ENCODE results near the gene LIMD2. TPM values are rescaled to one million over a fixed set of nuclear protein-coding genes. Genes with fewer than 3 reads are reported as not detected.
A peak's percentile ranks its signal among the peaks of the same experiment; 100 is the strongest.
"Not testable (repeated sequence)": the region's sequence is repeated elsewhere in the genome, so short reads cannot be mapped to it uniquely, and the experiment has no call there.

Gene LIMD2
- total RNA-seq, 1 experiment from 2014 or later, result 8.0 TPM

DNA sequence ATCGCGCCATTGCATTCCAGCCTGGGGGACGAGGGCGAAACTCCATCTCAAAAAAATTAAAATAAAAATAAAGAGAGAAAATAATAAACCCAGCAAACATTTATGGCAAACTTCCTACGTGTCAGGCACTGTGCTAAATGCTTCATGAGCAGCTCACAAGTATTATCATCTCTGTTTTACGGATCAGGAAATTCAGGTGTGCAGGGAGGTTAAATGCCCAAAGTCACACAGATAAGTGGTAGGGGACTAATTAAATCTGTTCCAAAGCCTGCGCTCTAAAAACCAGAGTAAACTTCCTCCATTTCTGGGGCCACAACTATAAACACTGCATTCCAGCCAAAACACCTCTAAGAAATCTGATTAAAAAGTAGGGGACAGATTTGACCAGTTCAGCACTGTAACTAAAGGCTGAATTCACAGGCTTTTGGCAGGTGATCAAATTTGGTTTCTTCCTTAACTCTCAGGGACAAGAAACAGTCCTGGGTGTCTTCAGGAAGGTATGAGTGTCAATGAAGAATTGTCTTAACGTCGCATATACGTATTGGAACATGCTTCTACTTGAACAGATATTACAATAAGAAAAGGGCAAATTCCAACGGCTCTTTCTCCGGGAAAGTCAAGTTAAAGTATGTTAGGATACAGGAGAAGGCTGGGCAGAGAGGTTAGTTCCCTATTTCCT, 40.7 kb upstream of the LIMD2 start:
- Mint-ChIP-seq H3K27me3 (ENCODE audit: unreplicated experiment) (no peaks in the 10 kb centered on the region), H3K27ac (ENCODE audit: unreplicated experiment) (peak overlapping the region; percentile 58), H3K4me3 (ENCODE audit: low read depth, unreplicated experiment) (peak overlapping the region; percentile 84), H3K36me3 (ENCODE audit: insufficient read depth, unreplicated experiment) (peaks cover 21% of the 10 kb centered on the region), H3K4me1 (ENCODE audit: low read depth, unreplicated experiment) (no peaks in the 10 kb centered on the region), H3K9me3 (ENCODE audit: low read depth, unreplicated experiment) (no peaks in the 10 kb centered on the region)
- CTCF ChIA-PET, result interaction anchor here (0.5 kb wide), 1 partner anchor 1007 kb away, joined by 5 read pairs; no protein-coding TSS in a partner anchor
- no peak for DNase-seq
- intact Hi-C loops (cut with micrococcal nuclease; ENCODE audit: unreplicated experiment), result loop anchor here (10.0 kb wide), 1 partner anchor 116 kb away; the partner anchor contains the start of gene MAP3K3
- TF ChIP-seq, protein P1, sequence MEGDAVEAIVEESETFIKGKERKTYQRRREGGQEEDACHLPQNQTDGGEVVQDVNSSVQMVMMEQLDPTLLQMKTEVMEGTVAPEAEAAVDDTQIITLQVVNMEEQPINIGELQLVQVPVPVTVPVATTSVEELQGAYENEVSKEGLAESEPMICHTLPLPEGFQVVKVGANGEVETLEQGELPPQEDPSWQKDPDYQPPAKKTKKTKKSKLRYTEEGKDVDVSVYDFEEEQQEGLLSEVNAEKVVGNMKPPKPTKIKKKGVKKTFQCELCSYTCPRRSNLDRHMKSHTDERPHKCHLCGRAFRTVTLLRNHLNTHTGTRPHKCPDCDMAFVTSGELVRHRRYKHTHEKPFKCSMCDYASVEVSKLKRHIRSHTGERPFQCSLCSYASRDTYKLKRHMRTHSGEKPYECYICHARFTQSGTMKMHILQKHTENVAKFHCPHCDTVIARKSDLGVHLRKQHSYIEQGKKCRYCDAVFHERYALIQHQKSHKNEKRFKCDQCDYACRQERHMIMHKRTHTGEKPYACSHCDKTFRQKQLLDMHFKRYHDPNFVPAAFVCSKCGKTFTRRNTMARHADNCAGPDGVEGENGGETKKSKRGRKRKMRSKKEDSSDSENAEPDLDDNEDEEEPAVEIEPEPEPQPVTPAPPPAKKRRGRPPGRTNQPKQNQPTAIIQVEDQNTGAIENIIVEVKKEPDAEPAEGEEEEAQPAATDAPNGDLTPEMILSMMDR (IDR thresholded peaks at IDR 0.05; ENCODE audit: unreplicated experiment), result no peak
- TSS peak; percentile 71 for BruUV-seq (replicated peaks)

DNA sequence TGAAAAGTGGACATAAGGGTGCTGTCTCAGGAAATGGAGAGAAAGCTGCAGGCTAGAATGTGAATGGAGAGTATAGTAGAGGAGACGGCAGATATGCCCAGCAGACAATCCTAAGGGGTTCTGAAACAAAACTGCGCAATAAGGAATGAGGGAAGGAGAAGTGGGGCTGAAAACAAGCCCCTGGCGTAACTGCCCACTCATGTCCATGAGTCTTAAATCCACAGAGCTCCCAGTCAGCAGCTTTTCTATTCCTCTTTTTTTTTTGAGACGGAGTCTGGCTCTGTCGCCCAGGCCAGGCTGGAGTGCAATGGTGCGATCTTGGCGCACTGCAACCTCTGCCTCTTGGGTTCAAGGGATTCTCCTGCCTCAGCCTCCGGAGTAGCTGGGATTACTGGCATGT, 35.8 kb upstream of the LIMD2 start:
- no peak overlapping the region for H3K27ac Mint-ChIP-seq (ENCODE audit: unreplicated experiment)
- no peaks in the 10 kb centered on the region for H3K4me1 Mint-ChIP-seq (ENCODE audit: low read depth, unreplicated experiment)
- no peak overlapping the region for H3K4me3 Mint-ChIP-seq (ENCODE audit: low read depth, unreplicated experiment)
- no peaks in the 10 kb centered on the region for H3K9me3 Mint-ChIP-seq (ENCODE audit: low read depth, unreplicated experiment)
- no peaks in the 10 kb centered on the region for H3K27me3 Mint-ChIP-seq (ENCODE audit: unreplicated experiment)
- DNase-seq, result no peak
- BruUV-seq (replicated peaks), result no TSS peak
- intact Hi-C loops (cut with micrococcal nuclease; ENCODE audit: unreplicated experiment), result no loop called here
- H3K36me3 Mint-ChIP-seq (ENCODE audit: insufficient read depth, unreplicated experiment), result peaks cover 1% of the 10 kb centered on the region
- TF ChIP-seq, protein P1 (IDR thresholded peaks at IDR 0.05; ENCODE audit: unreplicated experiment), result no peak
- CTCF ChIA-PET, result no interaction called here

DNA sequence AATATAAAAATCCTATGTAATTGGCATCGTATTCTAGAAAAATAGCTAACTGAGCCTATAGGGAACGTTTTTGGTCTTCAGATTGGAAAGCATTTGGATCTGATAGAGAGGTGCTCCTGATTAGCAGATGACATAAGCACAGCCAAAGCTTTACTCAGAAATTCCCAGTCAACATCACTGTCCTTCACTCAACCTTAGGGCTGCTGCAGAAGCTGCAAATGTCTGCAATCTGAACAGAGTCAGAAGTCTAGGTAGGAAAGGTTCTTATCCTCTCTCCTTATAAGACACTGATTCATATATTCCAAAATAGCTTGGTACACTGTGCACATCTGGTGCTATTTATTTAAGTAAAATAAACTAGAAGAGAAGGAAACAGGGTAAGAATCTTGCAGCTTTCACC, 22.5 kb upstream of the LIMD2 start:
- DNase-seq, result no peak
- intact Hi-C loops (cut with micrococcal nuclease; ENCODE audit: unreplicated experiment), result no loop called here
- CTCF ChIA-PET, result no interaction called here

DNA sequence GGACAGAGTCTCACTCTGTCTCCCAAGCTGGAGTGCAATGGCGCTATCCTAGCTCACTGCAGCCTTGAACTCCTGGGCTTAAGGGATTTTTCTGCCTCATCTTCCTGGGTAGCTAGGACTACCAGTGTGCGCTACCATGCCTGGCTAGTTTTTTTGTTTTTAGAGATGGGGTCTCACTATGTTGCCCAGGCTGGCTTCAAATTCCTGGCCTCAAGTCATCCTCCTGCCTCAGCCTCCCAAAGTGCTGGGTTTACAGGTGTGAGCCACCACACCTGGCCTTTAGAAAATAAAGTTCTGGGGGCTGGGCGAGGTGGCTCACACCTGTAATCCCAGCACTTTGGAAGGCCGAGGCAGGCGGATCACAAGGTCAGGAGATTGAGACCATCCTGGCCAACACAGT, 20.3 kb upstream of the LIMD2 start:
- intact Hi-C loops (cut with micrococcal nuclease; ENCODE audit: unreplicated experiment); H3K9me3 Mint-ChIP-seq (ENCODE audit: low read depth, unreplicated experiment); H3K4me1 Mint-ChIP-seq (ENCODE audit: low read depth, unreplicated experiment); DNase-seq; H3K36me3 Mint-ChIP-seq (ENCODE audit: insufficient read depth, unreplicated experiment); CTCF ChIA-PET; BruUV-seq (replicated peaks); H3K4me3 Mint-ChIP-seq (ENCODE audit: low read depth, unreplicated experiment); H3K27ac Mint-ChIP-seq (ENCODE audit: unreplicated experiment); H3K27me3 Mint-ChIP-seq (ENCODE audit: unreplicated experiment): not testable (repeated sequence)

More for the DNA sequence above, 22.5 kb upstream of the LIMD2 start:
- Mint-ChIP-seq H3K9me3 (ENCODE audit: low read depth, unreplicated experiment) (no peaks in the 10 kb centered on the region), H3K36me3 (ENCODE audit: insufficient read depth, unreplicated experiment) (no peaks in the 10 kb centered on the region), H3K27ac (ENCODE audit: unreplicated experiment) (no peak overlapping the region), H3K27me3 (ENCODE audit: unreplicated experiment) (no peaks in the 10 kb centered on the region), H3K4me3 (ENCODE audit: low read depth, unreplicated experiment) (no peak overlapping the region), H3K4me1 (ENCODE audit: low read depth, unreplicated experiment) (no peaks in the 10 kb centered on the region)
- TF ChIP-seq, protein P1 (IDR thresholded peaks at IDR 0.05; ENCODE audit: unreplicated experiment), result no peak
- BruUV-seq (replicated peaks), result no TSS peak

DNA sequence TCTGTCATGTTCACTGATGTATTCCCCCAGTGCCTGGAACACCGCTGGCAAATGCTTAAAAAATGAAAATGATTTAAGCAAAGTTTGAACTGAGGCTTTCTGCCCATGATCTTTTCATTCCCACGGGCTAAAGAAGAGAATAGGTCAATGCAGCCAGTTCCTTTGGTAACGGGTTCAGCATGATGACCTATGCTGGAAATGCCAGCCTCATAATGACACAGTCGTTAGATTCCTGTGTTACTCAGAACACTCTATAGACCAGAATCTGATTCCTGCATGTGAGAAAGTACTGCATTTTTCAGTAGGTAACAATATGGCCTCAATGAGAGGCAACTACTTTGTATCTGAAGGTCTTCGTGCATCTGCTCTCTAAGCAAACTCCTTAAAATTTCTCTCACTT, 19.1 kb upstream of the LIMD2 start:
- H3K4me3 Mint-ChIP-seq (ENCODE audit: low read depth, unreplicated experiment), result no peak overlapping the region
- no TSS peak for BruUV-seq (replicated peaks)
- H3K27me3 Mint-ChIP-seq (ENCODE audit: unreplicated experiment), result no peaks in the 10 kb centered on the region
- CTCF ChIA-PET, result no interaction called here
- intact Hi-C loops (cut with micrococcal nuclease; ENCODE audit: unreplicated experiment), result no loop called here
- no peaks in the 10 kb centered on the region for H3K36me3 Mint-ChIP-seq (ENCODE audit: insufficient read depth, unreplicated experiment)
- no peaks in the 10 kb centered on the region for H3K4me1 Mint-ChIP-seq (ENCODE audit: low read depth, unreplicated experiment)
- no peak overlapping the region for H3K27ac Mint-ChIP-seq (ENCODE audit: unreplicated experiment)
- no peaks in the 10 kb centered on the region for H3K9me3 Mint-ChIP-seq (ENCODE audit: low read depth, unreplicated experiment)
- no peak for DNase-seq
- TF ChIP-seq, protein P1 (IDR thresholded peaks at IDR 0.05; ENCODE audit: unreplicated experiment), result no peak

Data from Calu3 (cell line).